HFFc6 (cell line): ENCODE measurements around the gene NEDD9. TPM values are rescaled to one million over a fixed set of nuclear protein-coding genes. Genes with fewer than 3 reads are reported as not detected.

Experiments used
- DNase-seq: peaks from one replicate; pipeline ENCODE4 v3.0.0-alpha.2; 2018
- H3K27ac Mint-ChIP-seq: 2 replicates; pipeline ENCODE4 v1.8.0; 2020; ENCODE audit warnings: mild to moderate bottlenecking, mixed read lengths
- H3K27me3 Mint-ChIP-seq: 2 replicates; pipeline ENCODE4 v1.8.0; 2021; ENCODE audit warnings: mild to moderate bottlenecking, moderate library complexity, mixed read lengths; ENCODE audit not compliant: insufficient read depth
- H3K36me3 Mint-ChIP-seq: 2 replicates; pipeline ENCODE4 v1.8.0; 2021; ENCODE audit warnings: low read depth, mixed read lengths
- H3K4me1 Mint-ChIP-seq: 2 replicates; pipeline ENCODE4 v1.8.0; 2020; ENCODE audit warnings: low read depth, mixed read lengths
- H3K4me3 Mint-ChIP-seq: 2 replicates; pipeline ENCODE4 v1.8.0; 2020; ENCODE audit warnings: mild to moderate bottlenecking, moderate library complexity, mixed read lengths
- H3K9me3 Mint-ChIP-seq: 2 replicates; pipeline ENCODE4 v1.8.0; 2020; ENCODE audit warnings: mild to moderate bottlenecking, mixed read lengths
- CTCF ChIP-seq: fragments of 200-600 bp; sonication (generic); IDR thresholded peaks from 2 replicates; pipeline ENCODE4 v1.5.0; 2021; ENCODE audit warnings: antibody characterized with exemption, mild to moderate bottlenecking
- total RNA-seq, 6 experiments: library from RNA; stranded (reverse); fragmentation: NEBNext Ultra II Directional; extraction: Animal tissue kit (Norgen Biotek cat#: 25700); gene quantifications; 2 replicates in 1 of 6; 3 replicates in 5 of 6; pipeline ENCODE4 v1.2.3, GENCODE V29; 2021

The NEDD9 gene
- total RNA-seq, 6 experiments from 2014 or later, result 10.3 to 19.9 (median 12.6) TPM

GRCh38 chr6:11142296-11143027 lies 90.0 kb downstream of the NEDD9 start:
- H3K4me1 Mint-ChIP-seq, result peaks cover 52% of the 10 kb centered on the region
- peak; percentile 12 for DNase-seq
- H3K9me3 Mint-ChIP-seq, result no peaks in the 10 kb centered on the region
- H3K27me3 Mint-ChIP-seq, result no peaks in the 10 kb centered on the region
- no peak overlapping the region for H3K4me3 Mint-ChIP-seq
- no peak for TF ChIP-seq CTCF
- H3K36me3 Mint-ChIP-seq, result no peaks in the 10 kb centered on the region
- H3K27ac Mint-ChIP-seq, result no peak overlapping the region

- H3K27me3 Mint-ChIP-seq, result no peaks in the 10 kb centered on the region
- H3K36me3 Mint-ChIP-seq, result no peaks in the 10 kb centered on the region
- no peaks in the 10 kb centered on the region for H3K9me3 Mint-ChIP-seq
- H3K4me3 Mint-ChIP-seq, result no peak overlapping the region
- TF ChIP-seq CTCF, result no peak
- H3K27ac Mint-ChIP-seq, result no peak overlapping the region
- no peak for DNase-seq
- H3K4me1 Mint-ChIP-seq, result peaks cover 55% of the 10 kb centered on the region
Measured at GRCh38 chr6:11141295-11141694, 91.2 kb downstream of the NEDD9 start.

GRCh38 chr6:11140056-11140455 lies 92.4 kb downstream of the NEDD9 start:
- DNase-seq, result peak; percentile 25
- Mint-ChIP-seq H3K27ac (peak overlapping the region; percentile 56), H3K4me1 (peaks cover 58% of the 10 kb centered on the region), H3K4me3 (peak overlapping the region; percentile 6; the same call in 1 of the 2 replicates), H3K9me3 (no peaks in the 10 kb centered on the region), H3K36me3 (peaks cover 8% of the 10 kb centered on the region), H3K27me3 (no peaks in the 10 kb centered on the region)
- TF ChIP-seq CTCF, result no peak

GRCh38 chr6:11139051-11139960 lies 93.2 kb downstream of the NEDD9 start:
- Mint-ChIP-seq H3K27ac (peak overlapping the region; percentile 56), H3K36me3 (peaks cover 16% of the 10 kb centered on the region), H3K4me3 (peak overlapping the region; percentile 6; the same call in 1 of the 2 replicates), H3K9me3 (no peaks in the 10 kb centered on the region), H3K4me1 (peaks cover 54% of the 10 kb centered on the region), H3K27me3 (no peaks in the 10 kb centered on the region)
- peak; percentile 52 for DNase-seq
- no peak for TF ChIP-seq CTCF

- Mint-ChIP-seq H3K9me3 (no peaks in the 10 kb centered on the region), H3K4me3 (no peak overlapping the region), H3K36me3 (peaks cover 18% of the 10 kb centered on the region), H3K27ac (no peak overlapping the region), H3K4me1 (peaks cover 42% of the 10 kb centered on the region), H3K27me3 (no peaks in the 10 kb centered on the region)
- DNase-seq, result no peak
- TF ChIP-seq CTCF, result no peak
Measured at GRCh38 chr6:11136809-11137208, 95.7 kb downstream of the NEDD9 start.

Other genes starting within 250 kb of the NEDD9 start
- gene ELOVL2, start 188.4 kb downstream of the NEDD9 start, total RNA-seq, result under 1 TPM in 3 of 6 experiments, not detected in 3; 0.05 to 0.09 (median 0.05) TPM
- 10 to 100 TPM; 11.9 to 16.5 (median 13.3) TPM for gene SMIM13, start 138.8 kb downstream of the NEDD9 start, total RNA-seq
- gene ERVFRD-1, start 120.9 kb downstream of the NEDD9 start, total RNA-seq, result not detected